ENCODE results near the gene PITPNM2.

- TF ChIP-seq CTCF (conservative IDR thresholded peaks at IDR 0.05 in 1 of 2, IDR thresholded peaks at IDR 0.05 in 1 of 2; ENCODE audit: low read depth in 1 of 2, low read length in 2 of 2) (no peak), EZH2 (IDR thresholded peaks at IDR 0.05; ENCODE audit: low read length, missing control alignments) (no peak)
These were observed 3.0 kb upstream of the PITPNM2 start for GRCh38 chr12:123153906-123154305.

All from fibroblast of lung (primary cell).